Stimulated activated CD4-positive, alpha-beta T cell treated with anti-CD3 and anti-CD28 coated beads, Interleukin-2, amount 100 ng/mL, for 4 hours (primary cell): Measurements from ENCODE around the gene MFNG.

ENCODE experiments used
- DNase-seq: peaks from one replicate; pipeline ENCODE4 v3.0.0-alpha.2; 2020; ENCODE audit warnings: low read depth

MFNG gene

DNA sequence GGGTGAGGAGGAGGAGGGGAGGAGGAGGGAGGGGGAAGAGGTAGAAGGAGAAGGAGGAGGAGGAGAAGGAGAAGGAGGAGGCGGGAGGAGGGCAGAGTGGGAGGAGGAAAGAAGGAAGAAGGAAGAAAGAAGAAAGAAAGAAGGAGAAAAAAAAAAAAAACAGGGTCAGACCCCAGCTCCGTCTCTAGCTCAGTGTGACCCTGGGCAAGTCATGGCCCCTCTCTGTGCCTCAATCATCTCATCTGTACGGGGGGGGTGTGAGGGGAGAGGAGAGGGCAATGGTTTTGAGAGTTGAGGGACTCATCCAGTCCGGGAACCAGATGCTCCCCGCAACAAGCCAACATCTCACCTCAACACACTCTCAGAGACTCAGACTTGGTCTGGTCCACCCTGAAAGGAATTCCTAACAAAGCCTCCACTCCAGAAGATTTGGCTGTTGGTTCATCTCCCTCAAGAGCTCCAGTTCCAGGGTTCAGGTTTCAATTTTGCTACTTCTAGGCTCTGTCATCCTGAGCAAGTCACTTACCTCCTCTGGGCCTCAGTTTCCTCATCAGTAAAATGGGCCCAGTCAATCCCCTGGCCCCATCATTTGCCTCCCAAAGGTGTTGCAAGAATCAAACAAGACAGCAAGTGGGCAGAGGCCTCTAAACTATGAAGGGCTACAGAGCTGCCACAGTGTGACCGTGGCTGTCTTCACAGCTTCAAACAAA is 25.4 kb upstream of the MFNG start:
- no peak for DNase-seq

DNA sequence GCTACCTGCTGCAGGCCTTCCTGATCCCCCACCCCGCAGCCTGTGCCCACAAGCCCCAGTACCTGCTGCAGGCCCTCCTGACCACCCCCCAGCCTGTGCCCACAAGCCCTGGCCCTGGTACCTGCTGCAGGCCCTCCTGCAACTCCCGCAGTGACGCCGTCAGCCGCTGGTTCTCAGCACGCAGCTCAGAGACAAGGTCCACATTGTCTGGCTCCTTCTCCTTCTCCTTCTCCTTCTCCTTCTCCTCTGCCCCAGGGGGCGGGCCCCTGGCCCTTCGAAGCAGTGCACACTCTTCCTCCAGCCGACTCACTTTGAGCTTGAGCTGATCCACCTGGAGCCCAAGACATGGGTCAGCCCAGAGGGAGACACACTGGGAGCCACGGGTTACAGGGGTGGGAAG is 23.9 kb upstream of the MFNG start:
- DNase-seq: no peak

DNA sequence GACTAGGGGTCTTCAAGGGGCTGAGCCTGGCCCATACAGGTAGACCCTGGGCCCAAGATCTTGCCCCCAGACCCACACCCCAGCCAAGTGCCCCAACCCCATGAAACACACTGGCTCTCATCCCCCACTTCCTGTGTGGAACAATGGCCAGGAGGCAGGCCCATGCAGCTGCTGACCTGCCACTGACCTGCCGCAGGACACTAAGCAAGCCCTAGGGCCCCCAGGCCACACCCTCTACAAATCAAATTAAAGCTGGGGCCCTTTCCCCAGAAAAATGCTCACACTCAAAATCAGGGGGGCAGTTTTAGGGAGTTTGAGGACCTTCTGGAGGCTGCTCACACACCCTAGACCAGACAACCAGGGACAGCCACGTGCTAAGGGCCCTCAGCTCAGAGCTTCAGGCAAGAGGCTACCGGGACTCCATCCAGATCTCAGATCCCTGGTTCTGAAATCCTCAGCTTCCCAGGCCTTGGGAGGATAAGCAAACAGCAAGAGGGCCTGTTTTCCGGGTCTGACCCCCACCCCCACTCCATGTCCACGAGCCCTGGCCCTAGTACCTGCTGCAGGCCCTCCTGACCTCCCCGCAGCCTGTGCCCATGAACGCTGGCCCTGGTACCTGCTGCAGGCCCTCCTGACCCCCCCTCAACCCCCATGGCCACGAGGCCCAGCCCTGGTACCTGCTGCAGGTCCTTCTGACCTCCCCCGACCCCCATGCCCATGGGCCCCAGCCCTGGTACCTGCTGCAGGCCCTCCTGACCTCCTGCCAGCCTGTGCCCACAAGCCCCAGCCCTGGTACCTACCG is 23.1 kb upstream of the MFNG start:
- DNase-seq: no peak

DNA sequence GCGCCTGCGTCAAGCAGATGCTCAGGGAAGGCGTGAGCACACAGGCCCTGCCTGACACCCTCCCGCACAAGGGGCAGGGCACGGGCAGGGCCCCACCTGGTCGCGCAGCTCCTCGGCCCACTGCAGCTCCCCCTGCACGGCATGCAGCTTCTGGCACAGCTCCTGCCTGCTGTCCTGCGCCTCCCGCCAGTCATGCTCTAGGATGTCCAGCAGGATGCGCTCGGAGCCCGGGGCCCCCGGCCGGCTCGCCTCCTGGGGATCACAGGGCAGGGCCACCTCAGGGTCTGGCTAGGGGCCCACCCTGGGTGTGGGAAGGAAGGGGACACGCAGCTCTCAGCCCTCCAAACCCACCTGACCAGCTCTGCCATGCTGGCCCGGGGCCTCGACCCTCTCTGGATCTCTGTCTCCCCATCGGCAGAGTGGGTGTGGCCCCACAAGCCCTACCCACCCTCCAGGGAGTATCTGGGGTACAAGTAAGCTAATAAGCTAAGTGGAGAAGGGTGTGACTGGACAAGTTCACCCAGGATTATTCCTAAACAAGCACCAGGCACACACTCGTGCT is 22.3 kb upstream of the MFNG start:
- DNase-seq: no peak

DNA sequence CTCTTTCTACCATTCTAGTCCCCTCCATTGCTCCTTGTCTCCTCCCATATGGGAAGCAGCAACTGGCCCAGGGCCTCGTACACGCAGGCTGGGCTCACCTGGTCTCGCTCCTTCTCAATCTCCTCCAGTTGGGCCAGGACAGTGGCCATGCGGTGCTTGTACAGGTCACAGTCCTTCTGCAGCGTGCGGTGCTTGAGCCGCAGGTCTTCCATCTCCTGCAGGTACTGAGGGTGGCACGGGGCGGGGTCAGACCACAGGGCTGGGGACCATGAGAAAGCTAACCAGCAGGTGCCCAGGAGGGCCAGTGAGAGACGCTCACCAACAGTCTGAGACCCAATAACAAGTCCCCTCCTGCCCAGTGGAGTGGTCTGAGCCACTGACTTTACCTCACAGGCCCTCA is 21.5 kb upstream of the MFNG start:
- no peak for DNase-seq

DNA sequence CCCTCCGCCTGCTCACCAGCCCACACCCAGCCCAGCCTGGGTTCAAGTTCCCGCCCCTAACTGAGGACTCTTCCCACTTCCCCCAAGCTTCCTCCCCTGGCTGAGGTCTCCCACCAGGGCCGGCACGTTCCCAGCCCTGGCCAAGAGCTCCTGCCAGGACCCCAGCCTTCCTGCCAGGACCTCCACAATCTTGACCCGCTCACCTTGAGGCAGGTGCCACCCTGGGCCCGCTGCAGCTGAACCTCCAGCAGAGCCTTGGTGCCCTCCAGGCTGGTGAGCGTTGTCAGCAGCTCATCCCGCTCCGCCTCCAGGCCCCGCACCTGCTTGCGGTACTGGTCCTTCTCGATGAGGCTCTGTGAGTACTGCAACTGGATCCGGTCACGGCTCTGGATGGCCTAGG is 19.8 kb upstream of the MFNG start:
- no peak for DNase-seq

DNA sequence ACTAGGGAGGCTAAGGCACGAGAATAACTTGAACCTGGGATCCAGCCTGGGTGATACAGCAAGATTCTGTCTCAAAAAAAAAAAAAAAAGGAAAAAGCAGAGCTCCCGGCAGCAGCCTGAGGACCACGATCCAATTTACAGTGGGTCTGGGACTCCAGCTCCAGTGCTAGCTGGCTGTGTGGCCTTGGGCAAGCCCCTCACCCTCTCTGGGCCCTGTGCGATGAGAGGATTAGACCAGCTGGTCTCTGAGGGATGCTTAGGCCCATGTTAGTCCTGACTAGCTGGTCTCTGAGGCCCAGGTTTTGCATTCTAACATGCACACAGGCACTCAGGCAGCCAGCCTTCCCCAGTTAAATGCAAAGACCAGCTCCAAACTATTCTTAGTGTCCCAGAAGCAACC is 19.4 kb upstream of the MFNG start:
- DNase-seq: no peak

DNA sequence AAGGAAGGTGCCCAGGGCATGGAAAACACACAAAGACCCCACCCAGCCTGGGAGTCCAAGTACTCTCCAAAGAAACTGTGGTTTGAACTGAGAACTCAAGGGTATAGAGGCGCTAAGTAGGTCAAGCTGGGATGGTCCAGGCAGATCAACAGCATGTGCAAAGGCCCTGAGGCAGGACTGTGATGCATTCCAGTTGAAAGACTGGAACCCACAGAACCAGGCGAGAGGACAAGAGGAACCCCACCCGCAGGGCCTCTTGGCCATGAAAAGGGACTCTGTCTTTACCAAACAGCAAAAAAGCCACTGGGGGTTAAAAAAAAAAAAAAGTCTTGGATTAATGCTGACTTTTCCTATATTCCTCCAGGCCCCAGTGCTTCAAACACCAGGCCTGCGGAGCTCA is 18.8 kb upstream of the MFNG start:
- DNase-seq: no peak

DNA sequence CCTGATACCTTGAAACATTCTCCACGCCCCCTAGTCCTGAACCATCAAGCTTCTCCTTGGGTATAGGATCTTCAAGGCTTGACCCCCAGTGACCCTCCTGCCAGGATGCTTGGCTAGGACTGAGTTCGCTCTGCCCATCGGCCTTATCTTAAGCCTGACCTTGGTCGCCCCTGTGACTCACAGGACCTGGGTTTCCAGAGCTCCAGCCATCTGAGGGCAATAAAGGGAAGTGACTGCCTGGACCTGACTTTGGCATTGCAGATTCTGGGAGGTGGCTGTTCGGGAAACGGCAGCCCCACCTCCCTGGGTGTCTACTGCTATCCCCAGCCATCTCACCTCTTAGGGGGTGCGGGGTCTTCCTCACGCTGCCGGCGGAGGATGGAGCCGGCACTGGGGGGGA is 17.7 kb upstream of the MFNG start:
- no peak for DNase-seq

DNA sequence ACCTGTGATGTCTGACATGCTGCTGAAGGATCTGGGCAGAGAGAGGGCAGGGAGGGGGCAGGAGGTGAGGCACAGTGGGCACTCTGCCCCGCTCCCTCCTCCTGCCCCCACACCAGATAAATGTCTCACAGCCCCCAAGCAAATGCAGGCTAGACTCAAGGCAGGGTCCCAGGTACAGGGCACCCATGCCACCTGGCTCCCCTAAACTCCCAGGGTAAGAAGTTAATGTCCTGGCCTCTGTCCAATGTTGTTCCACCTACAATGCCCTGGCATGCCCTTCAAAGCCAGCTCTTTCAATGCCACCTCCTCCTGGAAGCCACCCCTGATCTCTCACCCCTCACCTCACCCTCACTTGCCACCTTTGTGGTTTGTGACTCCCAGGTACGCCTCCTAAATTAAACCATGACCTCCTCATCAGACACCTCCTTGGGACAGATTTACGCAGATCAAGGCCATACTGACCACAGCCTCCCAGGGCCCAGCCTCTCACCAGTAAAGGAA is 17.0 kb upstream of the MFNG start:
- DNase-seq: no peak

DNA sequence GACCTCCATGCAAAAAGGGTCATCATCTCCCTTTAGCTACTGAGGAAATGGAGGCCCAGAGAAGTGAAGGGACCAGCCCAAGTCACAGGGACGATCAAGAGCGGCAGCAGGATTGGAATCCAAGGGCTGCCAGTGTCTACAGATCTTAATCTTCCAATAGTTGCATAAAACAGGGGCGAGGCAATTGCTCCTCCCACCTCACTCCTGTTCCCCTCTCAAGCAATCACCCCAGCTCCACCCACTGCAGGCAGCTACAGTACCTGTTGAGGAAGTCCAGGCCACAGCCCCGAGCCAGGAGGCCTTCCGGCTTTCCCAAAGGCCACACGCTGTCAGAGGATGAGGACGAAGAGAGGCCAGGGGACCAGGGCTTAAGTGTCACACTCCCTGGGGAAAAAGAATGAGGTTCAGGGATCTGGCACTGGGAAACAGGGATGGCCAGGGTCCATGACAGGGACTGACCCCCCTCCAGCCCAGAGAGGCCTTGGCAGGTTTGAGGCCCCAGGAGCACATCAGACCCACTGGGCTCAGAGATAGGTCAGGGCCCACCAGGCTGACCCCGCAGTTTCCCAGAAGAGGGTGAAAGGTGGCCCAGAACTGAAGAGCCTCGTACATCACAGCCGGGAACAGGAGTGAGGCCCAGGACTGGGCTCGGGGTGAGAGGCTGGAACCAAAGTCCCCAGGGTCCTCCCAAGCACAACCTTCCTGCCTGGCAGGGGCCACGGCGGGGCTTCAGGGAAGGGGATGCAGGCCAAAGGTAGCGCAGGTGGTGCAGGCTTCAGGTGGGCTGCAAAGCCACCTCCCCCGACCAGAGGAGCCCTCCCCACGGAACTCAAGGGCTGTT is 16.4 kb upstream of the MFNG start:
- DNase-seq: no peak

DNA sequence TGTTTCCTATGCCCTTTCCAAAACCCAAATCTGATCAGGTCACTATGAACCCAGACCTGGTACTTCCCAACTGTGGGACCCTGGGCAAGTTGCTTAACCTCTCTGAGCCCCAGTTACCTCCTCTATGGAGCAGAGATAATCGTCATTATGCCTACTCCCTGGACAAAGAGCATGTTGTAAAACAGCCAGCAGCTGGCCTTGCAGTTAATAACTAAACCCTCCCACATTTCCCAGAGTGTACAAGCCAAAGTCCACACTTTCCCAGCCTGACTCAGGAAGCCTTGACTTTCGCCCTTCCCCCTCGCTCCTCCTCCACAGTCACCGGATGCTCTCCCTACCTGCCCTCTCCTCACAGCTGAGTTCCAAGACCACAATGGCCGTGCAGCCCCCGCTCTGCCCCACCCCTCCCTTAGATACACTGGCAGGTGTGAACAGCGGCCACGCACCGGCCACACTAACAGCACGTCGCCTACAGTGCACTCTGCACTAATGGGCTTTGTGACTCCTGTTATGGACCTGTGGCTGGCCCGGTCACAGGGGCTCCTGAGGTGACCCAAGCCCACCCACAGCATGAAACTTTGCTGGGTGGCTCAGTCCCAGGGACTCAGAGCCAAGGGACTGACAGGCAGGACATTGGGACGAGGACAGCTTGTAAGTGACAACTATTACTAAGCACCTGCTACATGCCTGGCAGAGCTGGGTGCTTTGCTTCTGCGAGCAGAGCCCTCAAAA is 15.6 kb upstream of the MFNG start:
- DNase-seq: no peak

DNA sequence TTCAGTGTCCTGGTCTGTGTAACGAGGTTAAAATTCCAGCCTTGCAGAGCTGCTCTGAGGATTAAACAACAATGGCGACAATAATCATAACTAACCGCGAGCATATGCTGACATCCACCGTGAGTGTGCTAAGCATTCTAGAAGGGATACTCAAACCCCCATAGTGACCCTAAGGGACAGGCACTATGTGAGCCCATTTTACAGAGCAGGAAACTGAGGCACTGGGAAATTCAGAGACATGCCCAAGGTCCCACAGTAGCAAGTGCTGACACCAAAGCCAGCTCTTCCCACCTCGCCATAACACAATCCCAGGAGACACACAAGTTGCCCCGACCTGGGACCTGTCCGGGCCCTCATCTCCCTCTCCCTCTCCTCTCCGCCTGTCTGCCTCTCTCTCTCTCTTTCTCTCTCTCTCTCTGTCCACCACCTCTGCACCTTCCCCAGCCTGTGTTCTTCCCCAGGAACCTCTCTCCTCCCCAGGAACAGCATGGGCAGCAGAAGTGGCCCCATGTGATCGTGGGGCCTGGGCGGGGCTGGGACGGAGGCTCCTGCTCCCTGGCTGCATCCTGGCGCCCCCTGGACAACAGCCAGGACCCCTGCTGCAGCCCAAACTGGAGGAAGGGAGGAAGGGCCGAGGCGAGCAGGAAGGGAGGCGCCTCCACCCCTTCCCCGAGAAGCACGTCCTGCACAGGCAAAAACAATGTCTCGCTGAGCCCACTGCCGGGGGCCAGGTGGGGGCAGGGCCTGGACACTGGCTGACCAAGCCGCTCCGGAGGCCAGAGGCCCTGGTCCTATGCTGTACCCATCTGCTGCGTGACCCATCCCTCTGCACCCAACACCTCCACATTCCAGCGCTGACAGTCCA is 14.8 kb upstream of the MFNG start:
- no peak for DNase-seq

DNA sequence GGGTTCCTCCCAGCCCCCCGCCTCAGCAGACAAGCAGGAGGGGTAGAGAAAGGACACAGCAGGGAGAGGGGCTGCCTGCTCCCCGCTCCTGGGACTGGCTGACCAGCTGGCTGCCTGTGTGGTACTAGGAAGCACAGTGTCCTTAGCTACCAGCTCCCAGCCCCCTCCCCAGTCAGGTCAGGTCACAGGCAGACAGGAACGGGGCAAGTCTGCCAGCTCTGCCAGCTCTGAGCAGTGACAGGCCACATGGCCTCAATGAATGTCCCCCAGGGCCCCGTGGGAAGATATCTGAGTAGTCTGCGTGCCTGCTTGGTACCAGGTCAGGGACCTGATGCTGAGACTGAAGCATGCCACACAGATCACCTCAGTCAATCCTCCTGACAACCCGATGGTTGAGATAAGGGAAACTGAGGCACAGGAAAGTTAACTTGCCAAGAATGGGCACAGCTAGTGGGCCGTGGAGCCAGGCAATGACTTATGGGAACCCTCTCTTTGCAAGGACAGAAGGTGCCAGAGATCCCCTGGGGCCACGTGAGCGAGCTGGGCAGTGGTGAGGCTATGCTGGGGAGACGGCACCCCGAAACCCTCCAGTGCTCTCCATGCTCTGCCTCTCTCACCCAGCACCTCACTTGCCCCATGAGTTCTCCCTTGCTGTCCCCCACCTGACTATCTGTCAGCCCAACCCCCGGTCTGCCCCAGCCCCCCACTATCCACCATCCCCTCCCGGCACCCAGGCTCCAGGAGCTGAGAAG is 13.8 kb upstream of the MFNG start:
- DNase-seq: no peak

DNA sequence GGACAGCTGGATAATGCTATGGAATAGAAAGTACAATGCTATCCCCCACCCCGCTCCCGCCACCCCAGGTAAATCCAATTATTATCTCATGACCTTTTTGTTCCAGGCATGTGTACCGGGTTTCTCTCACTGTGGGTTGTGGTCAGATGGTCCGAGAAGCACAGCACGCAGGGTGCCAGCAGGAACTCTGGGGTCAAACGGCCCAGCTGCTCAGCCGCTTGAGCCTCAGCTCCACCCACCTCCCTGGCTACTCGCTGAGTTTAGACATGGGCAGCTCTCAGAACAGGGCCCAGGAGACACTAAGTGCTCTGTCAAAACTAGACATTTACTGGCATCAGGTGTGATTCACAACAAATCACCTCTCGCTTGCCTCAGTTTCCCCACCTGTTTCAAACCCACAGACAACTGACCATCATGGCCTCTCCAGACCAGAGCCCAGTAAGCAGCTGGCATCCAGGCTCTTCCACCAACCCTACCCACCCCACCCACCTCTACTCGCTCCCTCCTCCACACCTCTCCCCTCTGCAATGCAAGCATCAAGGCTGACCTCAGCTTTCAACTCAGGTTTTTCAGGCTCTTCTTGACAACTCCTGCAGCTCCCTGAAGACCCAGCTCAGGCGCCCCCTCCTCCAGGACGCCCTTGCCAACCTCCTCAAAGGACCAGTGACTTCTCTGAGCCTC is 13.0 kb upstream of the MFNG start:
- DNase-seq: no peak

DNA sequence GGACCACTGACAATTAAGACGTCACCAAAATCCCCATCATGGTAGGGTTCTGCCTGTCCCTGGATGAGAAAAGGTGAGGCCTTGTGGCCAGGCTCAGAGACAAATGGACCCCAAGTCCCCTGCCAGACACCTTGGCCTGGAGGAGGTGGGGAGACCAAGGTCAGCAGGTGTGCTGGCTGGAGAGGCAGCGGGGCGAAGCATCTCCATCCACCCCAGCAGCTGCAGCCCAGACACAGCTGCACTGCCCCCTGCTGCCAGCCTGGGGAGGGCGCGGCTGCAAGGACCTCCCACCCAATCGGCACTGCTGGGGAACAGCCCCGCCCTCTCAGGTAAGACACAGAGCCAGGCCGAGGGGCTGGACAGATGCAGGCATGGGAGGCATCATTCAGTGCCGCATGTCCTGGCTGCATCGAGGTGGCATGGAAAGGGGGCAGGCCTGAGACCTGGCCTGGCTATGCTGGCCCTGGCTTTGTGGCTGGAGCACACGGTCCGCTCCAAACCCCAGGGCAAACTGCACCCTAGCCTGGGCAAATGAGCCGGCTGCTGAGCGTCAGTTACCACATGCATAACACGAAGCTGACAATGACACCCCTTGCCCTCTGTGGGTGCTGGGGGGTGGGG is 12.2 kb upstream of the MFNG start:
- DNase-seq: peak; percentile 57

DNA sequence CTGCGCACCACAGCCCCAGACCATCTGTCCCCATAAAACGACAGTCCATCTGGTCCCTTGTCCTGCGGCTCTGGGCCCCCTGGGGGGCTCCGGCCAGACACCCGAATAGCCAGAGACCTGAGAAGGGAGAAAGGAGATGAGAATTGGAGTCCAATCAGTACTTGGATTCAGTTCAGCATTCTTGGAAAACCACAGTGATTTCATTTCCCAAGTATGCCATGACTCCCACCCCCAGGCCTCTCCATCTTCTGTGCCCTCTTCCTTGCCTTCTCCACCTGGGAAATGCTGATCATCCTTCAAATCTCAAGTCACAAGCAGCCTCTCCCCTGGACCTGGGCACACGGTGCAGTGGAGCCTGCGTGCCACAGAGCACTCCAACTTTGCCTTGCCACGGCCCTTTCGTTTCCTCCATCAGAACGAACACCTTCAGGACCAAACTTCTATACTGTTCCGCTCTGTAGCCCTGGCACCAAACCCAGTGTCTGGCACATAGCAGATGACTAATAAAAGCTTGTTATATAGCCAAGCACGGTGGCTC is 10.9 kb upstream of the MFNG start:
- DNase-seq: no peak

DNA sequence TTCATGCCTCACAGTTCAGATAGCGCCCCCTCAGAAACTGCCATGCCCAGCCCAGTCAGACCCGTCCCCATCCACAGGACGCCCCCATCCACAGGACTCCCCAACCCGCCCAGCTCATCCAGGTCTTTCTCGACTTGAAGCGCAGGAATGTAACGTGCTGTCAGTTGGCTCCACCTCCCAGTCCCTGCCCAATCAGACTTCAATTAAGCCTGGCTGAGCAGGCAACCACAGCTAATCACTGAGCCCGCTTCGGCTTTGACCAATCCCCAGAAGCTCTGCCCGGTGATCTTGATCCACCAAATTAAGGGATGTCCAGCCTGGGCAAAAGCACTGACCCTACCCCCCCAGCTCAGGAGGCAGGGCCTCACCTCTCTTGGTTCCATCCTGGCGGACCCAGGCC is 10.5 kb upstream of the MFNG start:
- DNase-seq: no peak

DNA sequence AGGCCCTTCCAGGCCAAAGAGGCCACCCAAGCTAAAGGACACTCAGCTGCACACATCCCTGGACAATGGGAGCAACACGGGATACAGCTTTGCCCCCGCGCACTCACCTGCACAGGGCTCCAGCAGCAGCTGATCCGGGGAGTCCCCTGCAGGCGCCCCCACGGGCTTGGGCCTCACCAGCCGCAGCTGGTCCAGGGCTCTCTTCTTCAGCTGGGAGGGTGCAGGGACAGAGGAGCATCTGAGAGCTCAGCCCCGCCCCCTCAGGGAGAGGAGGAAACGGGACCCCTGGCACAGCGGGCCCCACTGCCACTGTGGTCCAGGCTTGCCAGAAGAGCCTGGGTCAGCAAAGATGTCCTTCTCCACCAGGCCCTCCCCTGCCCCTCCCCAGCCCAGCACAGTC is 7.8 kb upstream of the MFNG start:
- DNase-seq: no peak
